Keratinocyte (primary cell): ENCODE results near the gene PIK3CD. TPM values are rescaled to one million over a fixed set of nuclear protein-coding genes. Genes with fewer than 3 reads are reported as not detected.

Experiments used
- DNase-seq: peaks from one replicate; pipeline ENCODE4 v3.0.0-alpha.2; 2011; ENCODE audit warnings: low read depth, missing footprints, low spot score
- FAIRE-seq: peaks from 2 replicates; lab custom pipeline; 2011; peaks lifted over from hg19 to GRCh38; lab: Jason Lieb, UNC
- H2AFZ ChIP-seq: 2 replicates; pipeline ENCODE4 v1.6.0; 2012; ENCODE audit warnings: low read length, control low read depth, inconsistent platforms; ENCODE audit not compliant: control insufficient read depth
- H3K27ac ChIP-seq: 2 replicates; pipeline ENCODE4 v1.5.1; 2011; ENCODE audit warnings: low read length; ENCODE audit not compliant: control insufficient read depth, insufficient read depth
- H3K27me3 ChIP-seq: 3 replicates; pipeline ENCODE4 v1.6.0; 2011; ENCODE audit warnings: low read length; ENCODE audit not compliant: control insufficient read depth, insufficient read depth; ENCODE audit errors: extremely low read depth
- H3K36me3 ChIP-seq, 2 experiments: 2 replicates in 1 of 2; 3 replicates in 1 of 2; pipeline ENCODE4 v1.5.1; 2011; ENCODE audit warnings: low read length in 2 of 2, mild to moderate bottlenecking in 1 of 2; ENCODE audit not compliant: control insufficient read depth in 2 of 2, insufficient read depth in 2 of 2; ENCODE audit errors: extremely low read depth in 1 of 2
- H3K4me1 ChIP-seq: 3 replicates; pipeline ENCODE4 v1.5.1; 2011; ENCODE audit warnings: low read length; ENCODE audit not compliant: control insufficient read depth, insufficient read depth; ENCODE audit errors: extremely low read depth
- H3K4me2 ChIP-seq: 3 replicates; pipeline ENCODE4 v1.6.0; 2011; ENCODE audit warnings: low read depth, low read length; ENCODE audit not compliant: control insufficient read depth, insufficient read depth; ENCODE audit errors: extremely low read depth
- H3K4me3 ChIP-seq, 3 experiments: fragments of 200-600 bp in 1 of 3; sonication (generic) in 1 of 3; 2 replicates in 2 of 3; 3 replicates in 1 of 3; pipeline ENCODE4 v1.5.1; 2011 to 2016; ENCODE audit warnings: low read length in 3 of 3, mild to moderate bottlenecking in 3 of 3, control low read depth in 2 of 3, inconsistent platforms in 1 of 3, low read depth in 1 of 3, mixed read lengths in 1 of 3, mixed run types in 1 of 3, moderate library complexity in 1 of 3; ENCODE audit not compliant: control insufficient read depth in 2 of 3, insufficient read depth in 2 of 3; ENCODE audit errors: extremely low read depth in 1 of 3
- H3K79me2 ChIP-seq: 2 replicates; pipeline ENCODE4 v1.6.0; 2012; ENCODE audit warnings: low read length; ENCODE audit not compliant: control insufficient read depth, insufficient read depth
- H3K9ac ChIP-seq: 3 replicates; pipeline ENCODE4 v1.6.0; 2011; ENCODE audit warnings: low read length; ENCODE audit not compliant: control insufficient read depth, insufficient read depth; ENCODE audit errors: extremely low read depth
- H3K9me1 ChIP-seq: 3 replicates; pipeline ENCODE4 v1.6.0; 2011; ENCODE audit warnings: low read length; ENCODE audit not compliant: control insufficient read depth, insufficient read depth; ENCODE audit errors: extremely low read depth
- H3K9me3 ChIP-seq: 2 replicates; pipeline ENCODE4 v1.5.1; 2012; ENCODE audit warnings: low read depth, low read length; ENCODE audit not compliant: control insufficient read depth
- H4K20me1 ChIP-seq: 3 replicates; pipeline ENCODE4 v1.6.0; 2011; ENCODE audit warnings: low read length; ENCODE audit not compliant: control insufficient read depth, insufficient read depth; ENCODE audit errors: extremely low read depth
- CTCF ChIP-seq, 3 experiments: IDR thresholded peaks in 1 of 3; conservative IDR thresholded peaks in 1 of 3; optimal IDR thresholded peaks in 1 of 3; 2 replicates in 2 of 3; 3 replicates in 1 of 3; pipeline versions ENCODE3 to v1.5.1; 2011; ENCODE audit warnings: low read length in 3 of 3, mild to moderate bottlenecking in 3 of 3, moderate library complexity in 2 of 3, control low read depth in 1 of 3, inconsistent platforms in 1 of 3; ENCODE audit not compliant: insufficient read depth in 2 of 3; ENCODE audit errors: extremely low read depth in 1 of 3
- EZH2 ChIP-seq: IDR thresholded peaks from one replicate; pipeline ENCODE4 v1.6.1; 2012; ENCODE audit warnings: inconsistent platforms, mild to moderate bottlenecking, low read length, moderate library complexity
- dilution Hi-C: fragments of 300-500 bp; cut with MboI; formaldehyde crosslinking; loops from one replicate; pipeline ENCODE4 v1.7.0; 2020; ENCODE audit warnings: low sequenced_read_pairs; ENCODE audit not compliant: extremely low pct_ligation_motif_present
- polyA plus RNA-seq, 5 experiments: library from polyadenylated mRNA; depleted of rRNA in 3 of 5; stranded (reverse) in 3 of 5; stranded (forward) in 1 of 5; unstranded in 1 of 5; fragments of >200 nt; gene quantifications; 1 replicate in 1 of 5; 2 replicates in 3 of 5; 3 replicates in 1 of 5; pipeline versions ENCODE4 v1.2.1 to v1.2.3, GENCODE V29; 2011 to 2012; ENCODE audit warnings: missing spikeins in 2 of 5, low read depth in 1 of 5, low replicate concordance in 1 of 5

Gene PIK3CD
- polyA plus RNA-seq, 1 donor (not counting 4 experiments of a cell fraction or from before 2014, with no cell fraction given) = 7.8 TPM

GRCh38 chr1:9603766-9604753 lies 47.5 kb upstream of the PIK3CD start:
- H3K27me3 ChIP-seq = no peaks in the 10 kb centered on the region
- no peak overlapping the region for H3K9ac ChIP-seq
- H3K36me3 ChIP-seq = peaks cover 19 to 24% of the 10 kb centered on the region in 2 experiments
- H3K9me1 ChIP-seq = no peaks in the 10 kb centered on the region
- H3K79me2 ChIP-seq = no peaks in the 10 kb centered on the region
- no peak overlapping the region for H3K4me2 ChIP-seq
- H3K27ac ChIP-seq = no peak overlapping the region
- no peak for DNase-seq
- no peaks in the 10 kb centered on the region for H3K9me3 ChIP-seq
- H3K4me1 ChIP-seq = no peaks in the 10 kb centered on the region
- H3K4me3 ChIP-seq = no peak overlapping the region
- TF ChIP-seq EZH2 = no peak
- no peak for TF ChIP-seq CTCF (optimal IDR thresholded peaks at IDR 0.05 in 1 of 3, IDR thresholded peaks at IDR 0.05 in 1 of 3, conservative IDR thresholded peaks at IDR 0.05 in 1 of 3; ENCODE audit: extremely low read depth in 1 of 3, insufficient read depth in 2 of 3, low read length in 3 of 3)
- H4K20me1 ChIP-seq = no peaks in the 10 kb centered on the region
- dilution Hi-C loops = no loop called here
- no peak overlapping the region for H2AFZ ChIP-seq
- FAIRE-seq = no peak

GRCh38 chr1:9604836-9605235 lies 46.7 kb upstream of the PIK3CD start:
- DNase-seq (no peak), FAIRE-seq (no peak)
- Histone ChIP-seq H3K9me1 (no peaks in the 10 kb centered on the region), H3K79me2 (no peaks in the 10 kb centered on the region), H3K27me3 (no peaks in the 10 kb centered on the region), H4K20me1 (no peaks in the 10 kb centered on the region), H3K9ac (no peak overlapping the region), H3K27ac (no peak overlapping the region), H3K36me3 (peaks cover 21 to 28% of the 10 kb centered on the region in 2 experiments), H3K9me3 (no peaks in the 10 kb centered on the region), H3K4me1 (no peaks in the 10 kb centered on the region), H3K4me2 (no peak overlapping the region), H3K4me3 (no peak overlapping the region), H2AFZ (no peak overlapping the region)
- TF ChIP-seq EZH2 = no peak
- TF ChIP-seq CTCF (optimal IDR thresholded peaks at IDR 0.05 in 1 of 3, IDR thresholded peaks at IDR 0.05 in 1 of 3, conservative IDR thresholded peaks at IDR 0.05 in 1 of 3; ENCODE audit: extremely low read depth in 1 of 3, insufficient read depth in 2 of 3, low read length in 3 of 3) = no peak
- dilution Hi-C loops = no loop called here
